ENCODE measurements around the gene SEMA3A.

DNA sequence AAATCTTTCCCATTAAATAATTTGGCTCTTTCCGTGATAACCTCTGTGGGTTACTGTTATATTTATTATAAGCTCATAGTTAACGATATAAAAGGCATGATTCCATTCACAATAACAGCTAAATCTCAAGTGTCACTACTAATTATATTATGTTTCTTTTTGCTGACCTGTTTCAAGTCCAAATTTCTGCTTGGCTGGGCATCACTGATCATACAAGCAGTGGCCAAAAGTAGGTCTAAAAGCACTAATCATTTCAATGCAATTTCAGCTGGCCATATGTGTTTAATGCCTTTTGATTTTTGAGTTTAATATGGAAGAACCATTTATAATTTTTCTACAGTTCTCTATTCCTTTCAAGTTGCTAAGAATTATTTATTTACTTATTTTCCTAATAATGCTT lies 110.7 kb downstream of the SEMA3A start:
- TF ChIP-seq, protein P1, sequence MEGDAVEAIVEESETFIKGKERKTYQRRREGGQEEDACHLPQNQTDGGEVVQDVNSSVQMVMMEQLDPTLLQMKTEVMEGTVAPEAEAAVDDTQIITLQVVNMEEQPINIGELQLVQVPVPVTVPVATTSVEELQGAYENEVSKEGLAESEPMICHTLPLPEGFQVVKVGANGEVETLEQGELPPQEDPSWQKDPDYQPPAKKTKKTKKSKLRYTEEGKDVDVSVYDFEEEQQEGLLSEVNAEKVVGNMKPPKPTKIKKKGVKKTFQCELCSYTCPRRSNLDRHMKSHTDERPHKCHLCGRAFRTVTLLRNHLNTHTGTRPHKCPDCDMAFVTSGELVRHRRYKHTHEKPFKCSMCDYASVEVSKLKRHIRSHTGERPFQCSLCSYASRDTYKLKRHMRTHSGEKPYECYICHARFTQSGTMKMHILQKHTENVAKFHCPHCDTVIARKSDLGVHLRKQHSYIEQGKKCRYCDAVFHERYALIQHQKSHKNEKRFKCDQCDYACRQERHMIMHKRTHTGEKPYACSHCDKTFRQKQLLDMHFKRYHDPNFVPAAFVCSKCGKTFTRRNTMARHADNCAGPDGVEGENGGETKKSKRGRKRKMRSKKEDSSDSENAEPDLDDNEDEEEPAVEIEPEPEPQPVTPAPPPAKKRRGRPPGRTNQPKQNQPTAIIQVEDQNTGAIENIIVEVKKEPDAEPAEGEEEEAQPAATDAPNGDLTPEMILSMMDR (IDR thresholded peaks at IDR 0.05) = no peak
- TF ChIP-seq POLR2A (IDR thresholded peaks at IDR 0.05) = no peak
